ENCODE data around the gene APP.

APP gene

DNA sequence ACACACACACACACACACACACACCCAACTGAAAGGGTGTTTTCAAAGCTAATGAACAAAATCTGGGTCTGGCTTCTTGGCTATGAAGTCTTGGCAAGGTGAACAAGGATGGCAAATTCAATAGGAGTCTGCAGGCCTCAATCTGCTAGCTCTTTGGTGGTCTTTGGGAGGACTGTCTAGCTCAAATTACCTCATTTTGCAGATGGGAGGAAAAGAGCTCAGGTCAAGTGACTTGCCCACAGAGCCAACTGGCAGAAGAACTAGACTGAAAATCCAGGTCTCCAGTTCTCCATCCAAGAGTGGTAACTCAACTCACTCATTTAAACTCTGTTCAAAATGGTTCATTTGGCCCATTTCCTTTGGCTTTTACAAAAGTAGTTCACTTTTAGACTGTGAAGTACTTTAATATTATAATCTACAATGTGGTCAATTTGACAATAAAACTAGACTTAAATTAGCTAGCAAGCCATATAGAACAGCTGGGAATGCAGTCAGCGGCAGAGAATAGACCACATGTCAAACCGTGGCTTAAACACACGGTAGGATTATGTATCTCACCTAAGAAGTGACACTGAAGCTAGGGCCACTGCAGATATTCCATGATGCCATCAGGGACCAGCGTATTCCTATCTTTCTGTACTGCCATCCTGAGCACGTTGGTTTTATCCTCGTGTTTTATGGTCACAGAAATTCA lies 112.9 kb downstream of the APP start:
- TF ChIP-seq, protein P1, sequence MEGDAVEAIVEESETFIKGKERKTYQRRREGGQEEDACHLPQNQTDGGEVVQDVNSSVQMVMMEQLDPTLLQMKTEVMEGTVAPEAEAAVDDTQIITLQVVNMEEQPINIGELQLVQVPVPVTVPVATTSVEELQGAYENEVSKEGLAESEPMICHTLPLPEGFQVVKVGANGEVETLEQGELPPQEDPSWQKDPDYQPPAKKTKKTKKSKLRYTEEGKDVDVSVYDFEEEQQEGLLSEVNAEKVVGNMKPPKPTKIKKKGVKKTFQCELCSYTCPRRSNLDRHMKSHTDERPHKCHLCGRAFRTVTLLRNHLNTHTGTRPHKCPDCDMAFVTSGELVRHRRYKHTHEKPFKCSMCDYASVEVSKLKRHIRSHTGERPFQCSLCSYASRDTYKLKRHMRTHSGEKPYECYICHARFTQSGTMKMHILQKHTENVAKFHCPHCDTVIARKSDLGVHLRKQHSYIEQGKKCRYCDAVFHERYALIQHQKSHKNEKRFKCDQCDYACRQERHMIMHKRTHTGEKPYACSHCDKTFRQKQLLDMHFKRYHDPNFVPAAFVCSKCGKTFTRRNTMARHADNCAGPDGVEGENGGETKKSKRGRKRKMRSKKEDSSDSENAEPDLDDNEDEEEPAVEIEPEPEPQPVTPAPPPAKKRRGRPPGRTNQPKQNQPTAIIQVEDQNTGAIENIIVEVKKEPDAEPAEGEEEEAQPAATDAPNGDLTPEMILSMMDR (IDR thresholded peaks at IDR 0.05; ENCODE audit: insufficient read depth, low read length, missing control alignments): no peak
- H3K4me3 ChIP-seq (ENCODE audit: low read depth, low read length): no peak overlapping the region
- CTCF ChIA-PET: interaction anchor here (1.5 kb wide), 1 partner anchor 16 kb away, joined by 3 read pairs; no protein-coding TSS in a partner anchor
- POLR2A ChIA-PET: no interaction called here
- DNase-seq (ENCODE audit: low read depth, low spot score): no peak

DNA sequence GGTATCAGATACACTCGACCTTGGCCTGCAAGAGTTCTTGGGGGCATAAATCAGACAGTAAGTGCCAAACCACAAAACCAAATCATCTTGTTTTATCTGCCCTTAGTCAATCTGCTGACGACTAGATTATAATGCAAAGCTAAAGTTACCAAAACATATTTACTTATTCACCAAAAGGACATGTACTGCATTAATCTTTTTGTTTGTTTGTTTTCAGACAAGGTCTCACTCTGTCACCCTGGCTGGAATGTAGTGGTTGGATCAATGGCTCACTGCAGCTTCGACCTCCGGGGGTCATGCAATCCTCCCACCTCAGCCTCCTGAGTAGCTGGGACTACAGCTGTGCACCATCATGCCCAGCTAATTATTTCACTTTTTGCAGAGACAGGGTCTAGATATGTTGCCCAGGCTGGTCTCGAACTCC lies 114.7 kb downstream of the APP start:
- ChIA-PET POLR2A (no interaction called here), CTCF (interaction anchor here (0.8 kb wide), 1 partner anchor 18 kb away, joined by 3 read pairs; no protein-coding TSS in a partner anchor)
- H3K4me3 ChIP-seq (ENCODE audit: low read depth, low read length): no peak overlapping the region
- TF ChIP-seq, protein P1 (IDR thresholded peaks at IDR 0.05; ENCODE audit: insufficient read depth, low read length, missing control alignments): no peak
- DNase-seq (ENCODE audit: low read depth, low spot score): no peak

DNA sequence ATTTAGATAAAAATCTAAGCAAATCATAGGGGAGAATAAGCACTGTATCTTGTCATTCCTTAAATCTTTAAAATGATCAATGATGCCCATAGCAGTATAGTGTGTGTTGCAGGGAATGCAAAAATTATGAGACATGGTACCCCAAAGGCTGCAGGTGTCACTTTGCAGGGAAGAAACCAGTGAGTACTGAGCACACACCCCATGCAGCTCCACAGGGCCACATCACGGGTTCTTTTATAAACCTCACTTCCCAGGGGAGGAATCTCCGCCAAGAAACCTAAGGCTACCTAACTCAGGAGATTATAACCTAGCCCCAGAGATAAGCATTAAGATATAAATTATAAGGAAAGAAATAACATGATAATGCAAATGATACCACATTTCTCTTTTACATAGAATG lies 115.6 kb downstream of the APP start:
- DNase-seq (ENCODE audit: low read depth, low spot score): no peak
- H3K4me3 ChIP-seq (ENCODE audit: low read depth, low read length): no peak overlapping the region
- CTCF ChIA-PET: no interaction called here
- TF ChIP-seq, protein P1 (IDR thresholded peaks at IDR 0.05; ENCODE audit: insufficient read depth, low read length, missing control alignments): no peak
- POLR2A ChIA-PET: no interaction called here

DNA sequence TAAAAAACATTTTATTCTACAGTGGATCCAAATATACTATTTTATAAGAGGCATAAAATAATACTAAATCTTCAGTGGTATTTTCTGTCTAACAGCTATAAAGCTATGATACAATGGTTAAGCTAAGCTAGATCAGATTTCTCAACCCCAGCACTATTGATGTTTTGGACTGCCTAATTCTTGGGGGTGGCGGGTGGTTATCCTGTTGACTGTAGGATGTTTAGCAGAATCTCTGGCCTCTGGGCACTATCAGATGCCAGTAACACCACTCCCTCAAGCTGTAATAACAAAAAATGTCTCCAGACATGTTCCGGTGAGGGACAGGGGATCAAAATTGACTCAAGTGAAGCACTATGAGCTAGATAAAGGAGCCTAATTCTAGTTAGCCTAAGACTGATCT lies 118.5 kb downstream of the APP start:
- CTCF ChIA-PET: no interaction called here
- POLR2A ChIA-PET: no interaction called here
- no peak overlapping the region for H3K4me3 ChIP-seq (ENCODE audit: low read depth, low read length)
- no peak for DNase-seq (ENCODE audit: low read depth, low spot score)
- TF ChIP-seq, protein P1 (IDR thresholded peaks at IDR 0.05; ENCODE audit: insufficient read depth, low read length, missing control alignments): no peak

DNA sequence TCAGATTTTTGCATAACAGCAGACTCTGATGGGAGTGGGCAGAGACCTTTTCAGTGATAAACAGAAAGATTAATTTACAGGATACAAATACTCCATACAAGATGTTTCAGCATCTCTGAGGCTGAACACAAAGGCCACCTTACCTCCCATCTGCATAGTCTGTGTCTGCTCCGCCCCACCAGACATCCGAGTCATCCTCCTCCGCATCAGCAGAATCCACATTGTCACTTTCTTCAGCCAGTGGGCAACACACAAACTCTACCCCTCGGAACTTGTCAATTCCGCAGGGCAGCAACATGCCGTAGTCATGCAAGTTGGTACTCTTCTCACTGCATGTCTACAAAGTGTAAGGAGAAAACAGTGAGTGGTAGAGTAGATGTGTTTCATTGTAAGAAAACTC lies 119.7 kb downstream of the APP start:
- ChIA-PET CTCF (no interaction called here), POLR2A (no interaction called here)
- H3K4me3 ChIP-seq (ENCODE audit: low read depth, low read length): no peak overlapping the region
- DNase-seq (ENCODE audit: low read depth, low spot score): no peak
- TF ChIP-seq, protein P1 (IDR thresholded peaks at IDR 0.05; ENCODE audit: insufficient read depth, low read length, missing control alignments): no peak

DNA sequence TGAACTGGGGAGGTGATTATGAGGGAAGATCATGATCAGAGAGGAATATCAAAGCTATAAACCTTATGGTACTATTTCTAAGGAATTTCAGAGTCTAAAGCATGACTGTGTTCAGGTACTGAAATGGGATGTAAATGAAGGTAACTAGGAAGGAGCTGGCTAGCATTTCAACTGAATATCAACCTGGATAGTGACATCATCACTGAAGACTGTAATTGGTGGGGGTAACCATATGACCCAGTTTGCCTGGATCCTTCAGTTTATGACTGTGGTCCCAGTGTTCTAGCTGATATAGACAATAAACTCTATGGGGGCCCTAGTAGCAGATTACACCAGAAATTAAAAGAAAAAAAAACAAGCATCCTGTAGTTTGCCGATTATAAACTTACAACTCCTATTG lies 120.8 kb downstream of the APP start:
- POLR2A ChIA-PET: no interaction called here
- TF ChIP-seq, protein P1 (IDR thresholded peaks at IDR 0.05; ENCODE audit: insufficient read depth, low read length, missing control alignments): no peak
- H3K4me3 ChIP-seq (ENCODE audit: low read depth, low read length): no peak overlapping the region
- no peak for DNase-seq (ENCODE audit: low read depth, low spot score)
- CTCF ChIA-PET: interaction anchor here (0.7 to 0.9 kb wide), 2 partner anchors 29 to 121 kb away, joined by 3 to 4 read pairs; partner anchors contain the start of gene APP
